Naive thymus-derived CD4-positive, alpha-beta T cell (primary cell): Measurements from ENCODE around the gene MRPL40. TPM values are rescaled to one million over a fixed set of nuclear protein-coding genes. Genes with fewer than 3 reads are reported as not detected.

ENCODE experiments used
- ATAC-seq: fragments of 150-1000 bp; cut with Tn5 transposase; 2 replicates; pipeline ENCODE4 v1.10.0; 2021; ENCODE audit warnings: mild to moderate bottlenecking, moderate library complexity
- CTCF ChIA-PET: fragments of 350-600 bp; sonication (Branson Sonifier 250); formaldehyde crosslinking; loops from one replicate; lab custom pipeline; 2021; ENCODE audit warnings: antibody characterized with exemption; lab: Charles Lee
- POLR2A ChIA-PET: fragments of 350-600 bp; sonication (Branson Sonifier 250); formaldehyde crosslinking; loops from one replicate; lab custom pipeline; 2021; ENCODE audit warnings: antibody characterized with exemption, inconsistent platforms; lab: Charles Lee
- DNase-seq, 9 donors: peaks; one replicate each; pipeline versions ENCODE4 v3.0.0 to v3.0.0-alpha.2; 2020 to 2022; ENCODE audit warnings: mixed read lengths in 1 of 9
- H3K27ac ChIP-seq: one replicate; pipeline ENCODE4 v1.7.0; 2013; ENCODE audit warnings: mild to moderate bottlenecking, low read depth, low read length, moderate library complexity
- H3K27me3 ChIP-seq, 2 donors: one replicate each; pipeline ENCODE4 v1.7.0; 2013; ENCODE audit warnings: low read length in 2 of 2, mild to moderate bottlenecking in 2 of 2, moderate library complexity in 2 of 2; ENCODE audit not compliant: control insufficient read depth in 2 of 2, insufficient read depth in 2 of 2
- H3K36me3 ChIP-seq, 3 experiments: 1 replicate in 2 of 3; 2 replicates in 1 of 3; pipeline ENCODE4 v1.7.0; 2013; ENCODE audit warnings: low read length in 3 of 3, mild to moderate bottlenecking in 3 of 3, moderate library complexity in 1 of 3; ENCODE audit not compliant: insufficient read depth in 3 of 3, control insufficient read depth in 2 of 3
- H3K4me1 ChIP-seq, 2 donors: one replicate each; pipeline ENCODE4 v1.7.0; 2013; ENCODE audit warnings: low read length in 2 of 2, mild to moderate bottlenecking in 2 of 2, moderate library complexity in 1 of 2; ENCODE audit not compliant: control insufficient read depth in 2 of 2, insufficient read depth in 2 of 2
- H3K4me3 ChIP-seq: 2 replicates; pipeline ENCODE4 v1.7.0; 2013; ENCODE audit warnings: mild to moderate bottlenecking, low read length
- H3K9me3 ChIP-seq, 3 experiments: 1 replicate in 2 of 3; 2 replicates in 1 of 3; pipeline ENCODE4 v1.7.0; 2013; ENCODE audit warnings: low read length in 3 of 3; ENCODE audit not compliant: control insufficient read depth in 2 of 3
- H3K27ac Mint-ChIP-seq, 9 donors: one replicate each; pipeline ENCODE4 v1.8.0; 2020 to 2022; ENCODE audit warnings: mixed read lengths in 9 of 9, mild to moderate bottlenecking in 8 of 9, moderate library complexity in 5 of 9, inconsistent platforms in 2 of 9
- H3K27me3 Mint-ChIP-seq, 5 donors: one replicate each; pipeline ENCODE4 v1.8.0; 2021 to 2022; ENCODE audit warnings: mixed read lengths in 5 of 5, mild to moderate bottlenecking in 1 of 5
- H3K36me3 Mint-ChIP-seq, 5 donors: one replicate each; pipeline ENCODE4 v1.8.0; 2020 to 2022; ENCODE audit warnings: mixed read lengths in 5 of 5, mild to moderate bottlenecking in 3 of 5, inconsistent platforms in 1 of 5
- H3K4me1 Mint-ChIP-seq, 7 donors: one replicate each; pipeline ENCODE4 v1.8.0; 2020 to 2022; ENCODE audit warnings: mixed read lengths in 7 of 7, mild to moderate bottlenecking in 3 of 7, inconsistent platforms in 1 of 7
- H3K4me3 Mint-ChIP-seq, 10 donors: one replicate each; pipeline ENCODE4 v1.8.0; 2020 to 2022; ENCODE audit warnings: mild to moderate bottlenecking in 10 of 10, mixed read lengths in 10 of 10, moderate library complexity in 6 of 10, inconsistent platforms in 2 of 10
- H3K9me3 Mint-ChIP-seq, 11 donors: one replicate each; pipeline ENCODE4 v1.8.0; 2020 to 2022; ENCODE audit warnings: mixed read lengths in 11 of 11, mild to moderate bottlenecking in 4 of 11, inconsistent platforms in 1 of 11, moderate library complexity in 1 of 11
- intact Hi-C, 2 donors: fragments of 100-400 bp; cut with micrococcal nuclease; formaldehyde crosslinking; loops; one replicate each; pipeline ENCODE4 v1.15.1; 2023
- polyA plus RNA-seq, 2 donors: library from polyadenylated mRNA; unstranded; fragments of 300-500 nt; fragmentation: Illumina TruSeq; gene quantifications; one replicate each; pipeline ENCODE4 v1.2.3, GENCODE V29; 2021
- total RNA-seq, 6 experiments: library from RNA in 5 of 6; stranded (reverse) in 5 of 6; gene quantifications; 1 replicate in 5 of 6; 2 replicates in 1 of 6; pipeline ENCODE4 v1.2.3 and lab custom pipeline; 2021 to 2026

Gene MRPL40
- total and polyA plus RNA-seq, 7 experiments from 2014 or later = 11.5 to 72.1 (median 17.2) TPM

- no peak for ATAC-seq
- Mint-ChIP-seq H3K27me3 (no peaks in the 10 kb centered on the region), H3K27ac (peak overlapping the region in 1 of 9 donors; percentile 14), H3K4me1 (peaks cover 0 to 24% (median 5%) of the 10 kb centered on the region in 7 donors), H3K9me3 (no peaks in the 10 kb centered on the region), H3K4me3 (no peak overlapping the region), H3K36me3 (peaks cover 13 to 82% (median 32%) of the 10 kb centered on the region in 5 donors)
- Histone ChIP-seq H3K36me3 (peaks cover 36 to 98% (median 69%) of the 10 kb centered on the region in 3 experiments), H3K4me3 (no peak overlapping the region), H3K4me1 (no peaks in the 10 kb centered on the region), H3K9me3 (no peaks in the 10 kb centered on the region), H3K27ac (no peak overlapping the region), H3K27me3 (no peaks in the 10 kb centered on the region)
- DNase-seq = no peak
- intact Hi-C loops = no loop called here
- POLR2A ChIA-PET = interaction anchor here (1.3 kb wide), 1 partner anchor 11 kb away, joined by 3 read pairs; the partner anchor contains the start of genes CDC45 and UFD1
- CTCF ChIA-PET = no interaction called here
Measured at GRCh38 chr22:19467912-19468311, 35.6 kb downstream of the MRPL40 start.

- Histone ChIP-seq H3K4me3 (no peak overlapping the region), H3K27ac (no peak overlapping the region), H3K4me1 (no peaks in the 10 kb centered on the region), H3K9me3 (no peaks in the 10 kb centered on the region), H3K27me3 (no peaks in the 10 kb centered on the region), H3K36me3 (peaks cover 40 to 97% (median 66%) of the 10 kb centered on the region in 3 experiments)
- intact Hi-C loops = no loop called here
- H3K9me3 Mint-ChIP-seq = no peaks in the 10 kb centered on the region
- peaks cover 13 to 77% (median 30%) of the 10 kb centered on the region in 5 donors for H3K36me3 Mint-ChIP-seq
- no peak overlapping the region for H3K27ac Mint-ChIP-seq
- H3K4me1 Mint-ChIP-seq = peaks cover 0 to 29% (median 5%) of the 10 kb centered on the region in 7 donors
- POLR2A ChIA-PET = interaction anchor here (1.0 to 1.3 kb wide), 2 partner anchors 10 to 22 kb away, joined by 3 read pairs; partner anchors contain the start of genes C22orf39, CDC45 and UFD1
- ATAC-seq = no peak
- no peaks in the 10 kb centered on the region for H3K27me3 Mint-ChIP-seq
- H3K4me3 Mint-ChIP-seq = no peak overlapping the region
- CTCF ChIA-PET = no interaction called here
- DNase-seq = no peak
Measured at GRCh38 chr22:19469421-19469820, 37.1 kb downstream of the MRPL40 start.

- Mint-ChIP-seq H3K36me3 (peaks cover 12 to 71% (median 27%) of the 10 kb centered on the region in 5 donors), H3K4me3 (no peak overlapping the region), H3K27ac (no peak overlapping the region), H3K4me1 (peaks cover 0 to 26% (median 6%) of the 10 kb centered on the region in 7 donors), H3K27me3 (no peaks in the 10 kb centered on the region), H3K9me3 (no peaks in the 10 kb centered on the region)
- intact Hi-C loops = loop anchor here (10.0 kb wide), 3 partner anchors 175 to 515 kb away; partner anchors contain the start of genes CLTCL1 (in 1 of the 2) and SEPTIN5 (in 1 of the 2)
- Histone ChIP-seq H3K36me3 (peaks cover 34 to 97% (median 61%) of the 10 kb centered on the region in 3 experiments), H3K4me1 (no peaks in the 10 kb centered on the region), H3K4me3 (no peak overlapping the region), H3K27ac (no peak overlapping the region), H3K9me3 (no peaks in the 10 kb centered on the region), H3K27me3 (no peaks in the 10 kb centered on the region)
- POLR2A ChIA-PET = interaction anchor here (1.0 kb wide), 1 partner anchor 22 kb away, joined by 3 read pairs; the partner anchor contains the start of gene C22orf39
- CTCF ChIA-PET = no interaction called here
- no peak for DNase-seq
- ATAC-seq = no peak
Measured at GRCh38 chr22:19470010-19470409, 37.7 kb downstream of the MRPL40 start.

- peaks cover 7 to 65% (median 20%) of the 10 kb centered on the region in 5 donors for H3K36me3 Mint-ChIP-seq
Measured at GRCh38 chr22:19471572-19471971, 39.2 kb downstream of the MRPL40 start.

GRCh38 chr22:19472233-19472632 is 39.9 kb downstream of the MRPL40 start:
- intact Hi-C loops = loop anchor here (10.0 kb wide), 3 partner anchors 177 to 517 kb away; partner anchors contain the start of genes CLTCL1 (in 1 of the 2) and SEPTIN5 (in 1 of the 2)
- Mint-ChIP-seq H3K4me1 (peaks cover 8 to 35% (median 22%) of the 10 kb centered on the region in 7 donors), H3K36me3 (peaks cover 7 to 59% (median 20%) of the 10 kb centered on the region in 5 donors), H3K4me3 (no peak overlapping the region), H3K27ac (peak overlapping the region in 1 of 9 donors; percentile 55), H3K27me3 (no peaks in the 10 kb centered on the region), H3K9me3 (no peaks in the 10 kb centered on the region)
- no peak overlapping the region for H3K4me3 ChIP-seq
- H3K9me3 ChIP-seq = no peaks in the 10 kb centered on the region
- POLR2A ChIA-PET = no interaction called here
- no peak overlapping the region for H3K27ac ChIP-seq
- no peak for ATAC-seq
- no peaks in the 10 kb centered on the region for H3K27me3 ChIP-seq
- peaks cover 18 to 78% (median 44%) of the 10 kb centered on the region in 3 experiments for H3K36me3 ChIP-seq
- peaks cover 9% of the 10 kb centered on the region in 2 donors for H3K4me1 ChIP-seq
- no peak for DNase-seq
- CTCF ChIA-PET = no interaction called here

More at GRCh38 chr22:19471572-19471971, 39.2 kb downstream of the MRPL40 start:
- Mint-ChIP-seq H3K27me3 (no peaks in the 10 kb centered on the region), H3K9me3 (no peaks in the 10 kb centered on the region), H3K27ac (no peak overlapping the region), H3K4me3 (no peak overlapping the region), H3K4me1 (peaks cover 5 to 32% (median 18%) of the 10 kb centered on the region in 7 donors)
- ATAC-seq (no peak), DNase-seq (no peak)
- CTCF ChIA-PET = no interaction called here
- Histone ChIP-seq H3K36me3 (peaks cover 22 to 85% (median 51%) of the 10 kb centered on the region in 3 experiments), H3K4me3 (no peak overlapping the region), H3K27me3 (no peaks in the 10 kb centered on the region), H3K4me1 (peaks cover 6 to 7% of the 10 kb centered on the region in 2 donors), H3K9me3 (no peaks in the 10 kb centered on the region), H3K27ac (no peak overlapping the region)
- POLR2A ChIA-PET = no interaction called here
- intact Hi-C loops = loop anchor here (10.0 kb wide), 3 partner anchors 177 to 517 kb away; partner anchors contain the start of genes CLTCL1 (in 1 of the 2) and SEPTIN5 (in 1 of the 2)

- H3K36me3 Mint-ChIP-seq = peaks cover 6 to 45% (median 11%) of the 10 kb centered on the region in 5 donors
- Histone ChIP-seq H3K4me1 (peaks cover 17 to 19% of the 10 kb centered on the region in 2 donors), H3K9me3 (no peaks in the 10 kb centered on the region), H3K27me3 (no peaks in the 10 kb centered on the region), H3K36me3 (peaks cover 16 to 66% (median 38%) of the 10 kb centered on the region in 3 experiments), H3K27ac (no peak overlapping the region), H3K4me3 (no peak overlapping the region)
- POLR2A ChIA-PET = interaction anchor here (0.6 to 0.8 kb wide), 2 partner anchors 30 to 34 kb away, joined by 3 to 4 read pairs; no protein-coding TSS in a partner anchor
- H3K9me3 Mint-ChIP-seq = no peaks in the 10 kb centered on the region
- no peak overlapping the region for H3K4me3 Mint-ChIP-seq
- H3K27me3 Mint-ChIP-seq = no peaks in the 10 kb centered on the region
- intact Hi-C loops = loop anchor here (10.0 kb wide), 3 partner anchors 179 to 519 kb away; partner anchors contain the start of genes CLTCL1 (in 1 of the 2) and SEPTIN5 (in 1 of the 2)
- no peak overlapping the region for H3K27ac Mint-ChIP-seq
- H3K4me1 Mint-ChIP-seq = peaks cover 18 to 36% (median 32%) of the 10 kb centered on the region in 7 donors
- CTCF ChIA-PET = no interaction called here
- no peak for DNase-seq
- ATAC-seq = no peak
Measured at GRCh38 chr22:19473578-19473977, 41.2 kb downstream of the MRPL40 start.
